Duodenal mucosa (tissue), 2 donors: Measurements from ENCODE around the gene HOTAIR.

Source experiments
- H3K27ac ChIP-seq: one replicate; pipeline ENCODE4 v1.7.0; 2013; ENCODE audit warnings: low read depth, low read length
- H3K27me3 ChIP-seq, 2 donors: one replicate each; pipeline ENCODE4 v1.7.0; 2013; ENCODE audit warnings: low read length in 2 of 2, control low read depth in 1 of 2; ENCODE audit not compliant: insufficient read depth in 2 of 2, control insufficient read depth in 1 of 2
- H3K36me3 ChIP-seq, 2 donors: one replicate each; pipeline ENCODE4 v1.7.0; 2013; ENCODE audit warnings: low read length in 2 of 2, control low read depth in 1 of 2; ENCODE audit not compliant: insufficient read depth in 2 of 2, control insufficient read depth in 1 of 2
- H3K4me1 ChIP-seq, 2 donors: one replicate each; pipeline ENCODE4 v1.7.0; 2013; ENCODE audit warnings: low read length in 2 of 2, control low read depth in 1 of 2; ENCODE audit not compliant: insufficient read depth in 2 of 2, control insufficient read depth in 1 of 2
- H3K4me3 ChIP-seq, 2 donors: one replicate each; pipeline ENCODE4 v1.7.0; 2013; ENCODE audit warnings: low read length in 2 of 2, low read depth in 1 of 2
- H3K9ac ChIP-seq, 2 donors: one replicate each; pipeline ENCODE4 v1.7.0; 2013; ENCODE audit warnings: low read length in 2 of 2, low read depth in 1 of 2
- H3K9me3 ChIP-seq, 2 donors: one replicate each; pipeline ENCODE4 v1.7.0; 2013; ENCODE audit warnings: low read length in 2 of 2, control low read depth in 1 of 2; ENCODE audit not compliant: control insufficient read depth in 1 of 2

The HOTAIR gene

DNA sequence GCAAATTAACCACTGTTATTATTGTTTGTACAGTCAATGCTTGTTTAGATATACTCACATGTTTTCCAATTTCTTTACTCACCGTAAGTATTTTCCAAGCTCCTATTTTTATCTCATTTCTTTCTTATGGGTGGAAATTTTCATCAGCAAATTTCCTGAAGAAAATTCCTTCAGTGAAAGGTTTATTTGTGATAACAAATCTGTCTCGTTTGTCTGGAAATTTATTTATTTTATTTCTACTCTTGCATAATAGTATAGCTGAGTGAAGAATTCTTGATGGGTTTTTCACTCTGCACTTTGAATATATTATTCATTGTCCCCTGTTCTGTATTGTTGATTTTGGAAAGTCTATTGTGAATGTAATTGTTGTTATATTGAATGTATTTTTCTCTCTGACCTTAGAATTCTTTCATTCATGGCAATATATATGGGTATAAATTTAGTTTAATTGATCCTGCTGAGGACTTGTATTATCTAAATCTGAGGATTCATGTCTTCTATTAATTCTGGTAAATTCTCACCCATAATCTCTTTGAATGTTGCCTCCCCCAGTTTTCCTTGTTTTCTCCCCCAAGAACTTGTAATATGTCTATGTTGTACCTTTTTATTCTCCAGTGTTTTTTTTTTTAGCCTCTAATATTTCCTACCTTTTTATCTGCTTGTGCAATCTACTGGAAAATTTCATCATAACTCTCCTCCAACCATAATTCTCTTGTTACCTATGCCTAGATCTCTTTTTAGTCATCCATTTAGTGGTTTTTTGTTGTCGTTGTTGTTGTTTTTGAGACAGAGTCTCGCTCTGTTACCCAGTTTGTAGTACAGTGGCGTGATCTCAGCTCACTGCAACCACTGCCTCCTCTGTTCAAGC lies 57.7 kb downstream of the HOTAIR start:
- H3K27me3 ChIP-seq = peaks cover 14 to 29% of the 10 kb centered on the region in 2 donors
- no peaks in the 10 kb centered on the region for H3K4me1 ChIP-seq

More for the DNA sequence above, 57.7 kb downstream of the HOTAIR start:
- Histone ChIP-seq H3K9me3 (no peaks in the 10 kb centered on the region), H3K4me3 (no peak overlapping the region), H3K9ac (no peak overlapping the region), H3K27ac (no peak overlapping the region), H3K36me3 (no peaks in the 10 kb centered on the region)
